Measurements from ENCODE around the gene PHF2. TPM values are rescaled to one million over a fixed set of nuclear protein-coding genes. Genes with fewer than 3 reads are reported as not detected.

Gene PHF2
- polyA plus RNA-seq, 3 donors: 0.40 to 16.0 (median 0.97) TPM

DNA sequence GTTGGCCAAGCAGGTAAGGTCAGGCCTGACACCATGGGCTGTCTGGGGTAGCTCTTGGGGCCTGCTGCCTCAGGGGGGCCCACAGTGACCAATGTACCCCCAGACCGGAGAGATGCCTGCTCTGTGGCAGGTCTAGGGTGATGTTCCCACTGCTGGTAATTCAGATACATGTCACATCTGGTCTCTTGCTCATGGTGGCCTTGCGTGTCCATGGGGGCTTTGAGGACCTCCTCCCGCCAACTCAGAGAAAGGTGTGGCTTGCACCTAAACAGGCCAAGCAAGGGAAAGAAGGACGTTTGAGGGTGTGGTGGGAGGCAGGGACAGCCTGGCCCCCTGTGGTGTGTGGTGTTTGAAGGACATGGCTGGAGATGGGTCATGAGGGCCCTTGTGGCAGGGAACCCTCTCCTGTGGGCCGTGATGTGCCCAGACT lies 75.2 kb downstream of the PHF2 start:
- Histone ChIP-seq H3K79me2 (ENCODE audit: insufficient read depth, low read length) (no peaks in the 10 kb centered on the region), H3K9me3 (replicated peaks in 1 of 2; ENCODE audit: control insufficient read depth in 1 of 2, insufficient read depth in 1 of 2, low read length in 2 of 2) (no peaks in the 10 kb centered on the region), H3K4me2 (replicated peaks; ENCODE audit: extremely low read depth, low read length, poor library complexity, severe bottlenecking) (no peak overlapping the region), H3K27me3 (ENCODE audit: control insufficient read depth in 2 of 2, insufficient read depth in 2 of 2, low read length in 2 of 2) (no peaks in the 10 kb centered on the region), H2AFZ (ENCODE audit: insufficient read depth, low read depth, low read length, poor library complexity, severe bottlenecking) (no peak overlapping the region), H3K4me3 (replicated peaks in 1 of 3; ENCODE audit: low read depth in 2 of 3, low read length in 3 of 3) (no peak overlapping the region), H3K27ac (ENCODE audit: low read depth in 1 of 2, low read length in 2 of 2) (no peak overlapping the region), H4K20me1 (ENCODE audit: insufficient read depth, low read length) (no peaks in the 10 kb centered on the region), H3K9ac (ENCODE audit: insufficient read depth, low read length, poor library complexity, severe bottlenecking) (no peak overlapping the region), H3K4me1 (ENCODE audit: control insufficient read depth in 1 of 2, insufficient read depth in 2 of 2, low read length in 2 of 2) (no peaks in the 10 kb centered on the region), H3K36me3 (replicated peaks in 1 of 2; ENCODE audit: control insufficient read depth in 1 of 2, insufficient read depth in 2 of 2, low read length in 2 of 2) (peaks cover 75 to 99% of the 10 kb centered on the region in 2 donors)
- TF ChIP-seq, protein P1, sequence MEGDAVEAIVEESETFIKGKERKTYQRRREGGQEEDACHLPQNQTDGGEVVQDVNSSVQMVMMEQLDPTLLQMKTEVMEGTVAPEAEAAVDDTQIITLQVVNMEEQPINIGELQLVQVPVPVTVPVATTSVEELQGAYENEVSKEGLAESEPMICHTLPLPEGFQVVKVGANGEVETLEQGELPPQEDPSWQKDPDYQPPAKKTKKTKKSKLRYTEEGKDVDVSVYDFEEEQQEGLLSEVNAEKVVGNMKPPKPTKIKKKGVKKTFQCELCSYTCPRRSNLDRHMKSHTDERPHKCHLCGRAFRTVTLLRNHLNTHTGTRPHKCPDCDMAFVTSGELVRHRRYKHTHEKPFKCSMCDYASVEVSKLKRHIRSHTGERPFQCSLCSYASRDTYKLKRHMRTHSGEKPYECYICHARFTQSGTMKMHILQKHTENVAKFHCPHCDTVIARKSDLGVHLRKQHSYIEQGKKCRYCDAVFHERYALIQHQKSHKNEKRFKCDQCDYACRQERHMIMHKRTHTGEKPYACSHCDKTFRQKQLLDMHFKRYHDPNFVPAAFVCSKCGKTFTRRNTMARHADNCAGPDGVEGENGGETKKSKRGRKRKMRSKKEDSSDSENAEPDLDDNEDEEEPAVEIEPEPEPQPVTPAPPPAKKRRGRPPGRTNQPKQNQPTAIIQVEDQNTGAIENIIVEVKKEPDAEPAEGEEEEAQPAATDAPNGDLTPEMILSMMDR (IDR thresholded peaks at IDR 0.05): no peak
- H3K36me3 Mint-ChIP-seq: peaks cover 59 to 66% of the 10 kb centered on the region in 2 donors
- H3K4me1 Mint-ChIP-seq: no peaks in the 10 kb centered on the region
- peak overlapping the region in 1 of 7 donors; percentile 8 for H3K27ac Mint-ChIP-seq
- intact Hi-C loops (cut with micrococcal nuclease): no loop called here
- H3K4me3 Mint-ChIP-seq: no peak overlapping the region
- no peaks in the 10 kb centered on the region for H3K27me3 Mint-ChIP-seq (ENCODE audit: low read depth in 3 of 3)
- no peak for DNase-seq
- H3K9me3 Mint-ChIP-seq: no peaks in the 10 kb centered on the region
- WGBS (ENCODE audit: insufficient coverage): 96% methylated on average over 5 of the region's 5 CpGs

DNA sequence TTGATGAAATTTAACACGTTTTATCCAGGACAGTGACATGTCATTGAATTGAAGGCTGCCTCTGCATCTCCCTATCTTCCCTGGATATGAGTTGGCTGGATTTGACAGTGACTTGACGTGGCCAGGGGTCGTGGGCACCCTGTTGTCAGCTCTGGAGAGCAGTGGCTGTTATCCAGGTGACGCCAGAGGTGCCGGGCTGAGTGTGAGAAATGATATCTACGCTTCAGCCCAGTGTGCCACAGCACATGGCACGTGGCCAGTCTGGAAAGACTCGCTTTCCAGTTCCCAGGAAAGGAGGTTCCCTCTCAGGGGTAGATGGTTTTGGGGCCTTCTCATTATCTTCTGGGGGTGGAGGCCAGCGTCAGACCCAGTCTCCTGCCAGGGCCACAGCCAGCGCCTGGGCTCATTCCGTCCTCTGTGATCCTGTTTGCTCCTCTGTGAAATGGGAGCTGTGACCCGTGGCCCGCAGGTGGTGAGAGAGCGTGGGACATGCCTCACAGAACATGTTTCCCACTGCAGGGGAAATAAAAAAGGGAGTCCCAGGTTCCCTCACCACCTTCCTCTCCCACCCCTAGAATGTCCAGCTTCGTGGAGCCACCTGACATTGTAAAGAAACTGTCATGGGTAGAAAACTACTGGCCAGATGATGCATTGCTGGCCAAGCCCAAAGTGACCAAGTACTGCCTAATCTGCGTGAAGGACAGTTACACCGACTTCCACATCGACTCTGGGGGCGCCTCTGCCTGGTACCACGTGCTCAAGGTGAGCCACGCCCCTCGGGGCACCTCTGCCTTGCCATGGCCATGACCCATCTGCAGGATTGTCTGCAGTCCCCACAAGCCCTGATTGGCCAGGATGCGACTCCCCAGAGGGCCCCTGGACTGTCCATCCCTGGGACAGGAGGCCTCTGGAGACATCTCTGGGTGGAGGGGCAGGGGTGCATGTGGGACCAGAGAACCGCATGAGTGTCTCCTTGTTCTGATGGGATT lies 76.5 kb downstream of the PHF2 start:
- Mint-ChIP-seq H3K27me3 (ENCODE audit: low read depth in 3 of 3) (peaks cover 0 to 3% (median 0%) of the 10 kb centered on the region in 3 donors), H3K4me1 (no peaks in the 10 kb centered on the region), H3K9me3 (no peaks in the 10 kb centered on the region), H3K36me3 (peaks cover 63% of the 10 kb centered on the region in 2 donors), H3K27ac (peak overlapping the region in 1 of 7 donors; percentile 21), H3K4me3 (no peak overlapping the region)
- Histone ChIP-seq H3K4me1 (ENCODE audit: control insufficient read depth in 1 of 2, insufficient read depth in 2 of 2, low read length in 2 of 2) (no peaks in the 10 kb centered on the region), H3K36me3 (replicated peaks in 1 of 2; ENCODE audit: control insufficient read depth in 1 of 2, insufficient read depth in 2 of 2, low read length in 2 of 2) (peaks cover 83 to 99% of the 10 kb centered on the region in 2 donors), H3K27me3 (ENCODE audit: control insufficient read depth in 2 of 2, insufficient read depth in 2 of 2, low read length in 2 of 2) (no peaks in the 10 kb centered on the region), H2AFZ (ENCODE audit: insufficient read depth, low read depth, low read length, poor library complexity, severe bottlenecking) (no peak overlapping the region), H3K9me3 (replicated peaks in 1 of 2; ENCODE audit: control insufficient read depth in 1 of 2, insufficient read depth in 1 of 2, low read length in 2 of 2) (no peaks in the 10 kb centered on the region), H3K4me2 (replicated peaks; ENCODE audit: extremely low read depth, low read length, poor library complexity, severe bottlenecking) (no peak overlapping the region), H4K20me1 (ENCODE audit: insufficient read depth, low read length) (no peaks in the 10 kb centered on the region), H3K4me3 (replicated peaks in 1 of 3; ENCODE audit: low read depth in 2 of 3, low read length in 3 of 3) (no peak overlapping the region), H3K9ac (ENCODE audit: insufficient read depth, low read length, poor library complexity, severe bottlenecking) (no peak overlapping the region), H3K79me2 (ENCODE audit: insufficient read depth, low read length) (no peaks in the 10 kb centered on the region), H3K27ac (ENCODE audit: low read depth in 1 of 2, low read length in 2 of 2) (no peak overlapping the region)
- TF ChIP-seq, protein P1 (IDR thresholded peaks at IDR 0.05): no peak
- intact Hi-C loops (cut with micrococcal nuclease): no loop called here
- WGBS (ENCODE audit: insufficient coverage): over 99% methylated on average over 14 of the region's 24 CpGs
- DNase-seq: no peak

Measured in CD14-positive monocyte (primary cell).